A549 (cell line): ENCODE measurements around the gene PUS7L. TPM values are rescaled to one million over a fixed set of nuclear protein-coding genes. Genes with fewer than 3 reads are reported as not detected.

Experiments used
- ATAC-seq, 2 experiments: fragments of 200-7000 bp in 1 of 2; fragments of >200 bp in 1 of 2; cut with Nextera tagmentation in 1 of 2; cut with Tn5 transposase in 1 of 2; 3 replicates each; pipeline versions ENCODE4 v1.8.0 to v1.9.1; 2018 to 2020; ENCODE audit warnings: mild to moderate bottlenecking in 1 of 2, moderate library complexity in 1 of 2
- CTCF ChIA-PET: fragments of 300-600 bp; sonication (Branson Sonifier 250); formaldehyde crosslinking; extraction: SDS; loops from one replicate; lab custom pipeline; 2021; ENCODE audit warnings: antibody characterized with exemption, inconsistent platforms; lab: Yijun Ruan, JAX
- POLR2A ChIA-PET: fragments of 350-600 bp; formaldehyde crosslinking; extraction: SDS; loops from one replicate; lab custom pipeline; 2021; ENCODE audit warnings: antibody characterized with exemption, inconsistent platforms; lab: Yijun Ruan, JAX
- DNase-seq, 2 experiments: peaks; one replicate each; pipeline versions ENCODE4 v3.0.0 to v3.0.0-alpha.2; 2011 to 2016; ENCODE audit warnings: low read depth in 1 of 2, low spot score in 1 of 2
- FAIRE-seq: peaks from 2 replicates; lab custom pipeline; 2011; peaks lifted over from hg19 to GRCh38; lab: Jason Lieb, UNC
- H3K27ac ChIP-seq, 2 experiments: fragments of >200 bp; sonication (Bioruptor Twin); formaldehyde crosslinking; 3 replicates each; pipeline ENCODE4 v1.5.1; 2016 to 2017
- H3K4me1 ChIP-seq: fragments of >200 bp; sonication (Bioruptor Twin); formaldehyde crosslinking; 3 replicates; pipeline ENCODE4 v1.6.1; 2016
- H3K4me2 ChIP-seq: fragments of >200 bp; sonication (Bioruptor Twin); formaldehyde crosslinking; 3 replicates; pipeline ENCODE4 v1.6.1; 2016
- H3K4me3 ChIP-seq: fragments of >200 bp; sonication (Bioruptor Twin); formaldehyde crosslinking; 3 replicates; pipeline ENCODE4 v1.5.1; 2016
- H3K9me3 ChIP-seq: fragments of >200 bp; sonication (Bioruptor Twin); formaldehyde crosslinking; 3 replicates; pipeline ENCODE4 v1.6.1; 2016
- BHLHE40 ChIP-seq: IDR thresholded peaks from 2 replicates; pipeline ENCODE4 v1.6.1; 2012; ENCODE audit warnings: low read depth, low read length, inconsistent platforms
- CBX2 ChIP-seq: fragments of 200-600 bp; sonication (generic); IDR thresholded peaks from 2 replicates; pipeline ENCODE4 v1.6.1; 2016; ENCODE audit warnings: low read depth, mild to moderate bottlenecking, borderline replicate concordance
- CBX8 ChIP-seq: fragments of 200-600 bp; sonication (generic); IDR thresholded peaks from 2 replicates; pipeline ENCODE4 v1.6.1; 2016
- EHF ChIP-seq: fragments of 250-450 bp; sonication (Bioruptor Pico); IDR thresholded peaks from 2 replicates; pipeline ENCODE4 v1.5.0; 2020; ENCODE audit warnings: mild to moderate bottlenecking
- EHMT2 ChIP-seq: fragments of 200-600 bp; sonication (generic); IDR thresholded peaks from 2 replicates; pipeline ENCODE4 v1.6.1; 2016; ENCODE audit warnings: antibody characterized with exemption, low read depth, mild to moderate bottlenecking, moderate library complexity
- ESRRA ChIP-seq: fragments of 150-350 bp; IDR thresholded peaks from 2 replicates; pipeline ENCODE4 v1.6.1; 2014; ENCODE audit warnings: mild to moderate bottlenecking, low read length, borderline replicate concordance
- FOSB ChIP-seq: fragments of 250-450 bp; sonication (Bioruptor Pico); IDR thresholded peaks from 2 replicates; pipeline ENCODE4 v1.5.0; 2020; ENCODE audit warnings: mild to moderate bottlenecking, moderate library complexity
- FOSL2 ChIP-seq, 2 experiments: fragments of 450-650 bp in 1 of 2; fragments of >200 bp in 1 of 2; sonication (Bioruptor Twin) in 1 of 2; formaldehyde crosslinking; IDR thresholded peaks; 2 replicates each; pipeline versions ENCODE4 v1.5.0 to v1.6.1; 2016 to 2020; ENCODE audit warnings: mild to moderate bottlenecking in 1 of 2, moderate library complexity in 1 of 2
- HEYL ChIP-seq: fragments of 250-450 bp; sonication (Bioruptor Pico); IDR thresholded peaks from 2 replicates; pipeline ENCODE4 v1.8.0; 2021; ENCODE audit warnings: mild to moderate bottlenecking, moderate library complexity
- HOXA7 ChIP-seq: fragments of 250-450 bp; sonication (Bioruptor Pico); IDR thresholded peaks from 2 replicates; pipeline ENCODE4 v1.5.0; 2020; ENCODE audit warnings: mild to moderate bottlenecking, moderate library complexity
- HOXB13 ChIP-seq: fragments of 250-450 bp; sonication (Bioruptor Pico); IDR thresholded peaks from 2 replicates; pipeline ENCODE4 v1.5.0; 2020; ENCODE audit warnings: low read depth, mild to moderate bottlenecking, moderate library complexity
- HOXB5 ChIP-seq: fragments of 250-450 bp; sonication (Bioruptor Pico); IDR thresholded peaks from 2 replicates; pipeline ENCODE4 v1.5.0; 2020; ENCODE audit warnings: mild to moderate bottlenecking, moderate library complexity
- JUN ChIP-seq, 2 experiments: fragments of >200 bp; sonication (Bioruptor Twin); formaldehyde crosslinking; IDR thresholded peaks; 2 replicates in 1 of 2; 3 replicates in 1 of 2; pipeline ENCODE4 v1.6.1; 2016 to 2017
- KDM5A ChIP-seq: fragments of 200-600 bp; sonication (generic); IDR thresholded peaks from 2 replicates; pipeline ENCODE4 v1.6.1; 2016; ENCODE audit warnings: antibody characterized with exemption, mild to moderate bottlenecking
- NFE2L2 ChIP-seq: fragments of 150-350 bp; conservative IDR thresholded peaks from 2 replicates; pipeline ENCODE4 v1.6.1; 2014; ENCODE audit warnings: low read length
- NPAS2 ChIP-seq: fragments of 250-450 bp; sonication (Bioruptor Pico); IDR thresholded peaks from 2 replicates; pipeline ENCODE4 v1.8.0; 2022; ENCODE audit warnings: mild to moderate bottlenecking, moderate library complexity, borderline replicate concordance
- RARB ChIP-seq: fragments of 250-450 bp; sonication (Bioruptor Pico); IDR thresholded peaks from 2 replicates; pipeline ENCODE4 v1.8.0; 2021; ENCODE audit warnings: mild to moderate bottlenecking, moderate library complexity
- SMC3 ChIP-seq: fragments of >200 bp; sonication (Bioruptor Twin); formaldehyde crosslinking; IDR thresholded peaks from 3 replicates; pipeline ENCODE4 v1.6.1; 2018; ENCODE audit warnings: inconsistent platforms
- SREBF2 ChIP-seq: fragments of 450-650 bp; IDR thresholded peaks from 2 replicates; pipeline ENCODE4 v1.6.1; 2014; ENCODE audit warnings: mild to moderate bottlenecking, moderate library complexity
- ZC3H11A ChIP-seq: fragments of 450-650 bp; IDR thresholded peaks from 2 replicates; pipeline ENCODE4 v1.6.1; 2014; ENCODE audit warnings: antibody characterized with exemption, mild to moderate bottlenecking
- ZNF302 ChIP-seq: fragments of 250-450 bp; sonication (Bioruptor Pico); IDR thresholded peaks from 2 replicates; pipeline ENCODE4 v1.9.0; 2021; ENCODE audit warnings: inconsistent platforms, mild to moderate bottlenecking, moderate library complexity
- ZSCAN20 ChIP-seq: fragments of 250-450 bp; sonication (Bioruptor Pico); IDR thresholded peaks from 2 replicates; pipeline ENCODE4 v1.8.0; 2022; ENCODE audit warnings: mild to moderate bottlenecking, moderate library complexity
- WGBS: methylation state at CpG from one replicate; pipeline ENCODE4 v1.1.6; 2017; ENCODE audit errors: missing lambda C conversion rate; 5-methylcytosine and 5-hydroxymethylcytosine counted together
- polyA plus RNA-seq, 4 experiments: library from polyadenylated mRNA; depleted of rRNA in 3 of 4; stranded (reverse); fragments of >200 nt; fragmentation: RNase III in 1 of 4; extraction: RNeasy Plus Mini Kit Qiagen cat#74134 plus additional on column Dnase treatment in 1 of 4; gene quantifications; 2 replicates in 3 of 4; 3 replicates in 1 of 4; pipeline ENCODE4 v1.2.3, GENCODE V29; 2011 to 2017
- TF ChIP-seq, protein P1 (sequence below): fragments of 200-600 bp; sonication (generic); IDR thresholded peaks from 2 replicates; pipeline ENCODE4 v1.6.1; 2016; ENCODE audit warnings: antibody characterized with exemption, mild to moderate bottlenecking, moderate library complexity
- TF ChIP-seq, protein P2 (sequence below): fragments of 150-350 bp; IDR thresholded peaks from 2 replicates; pipeline ENCODE4 v1.6.1; 2014; ENCODE audit warnings: low read depth, mild to moderate bottlenecking, low read length
- TF ChIP-seq, protein P3 (sequence below): fragments of >200 bp; sonication (Bioruptor Twin); formaldehyde crosslinking; IDR thresholded peaks from 3 replicates; pipeline ENCODE4 v1.5.1; 2016
- TF ChIP-seq, protein P4 (sequence below): fragments of >200 bp; sonication (Bioruptor Twin); formaldehyde crosslinking; IDR thresholded peaks from 3 replicates; pipeline ENCODE4 v1.6.1; 2016

PUS7L gene
- polyA plus RNA-seq, 2 of the 4 experiments (the other 2 are of a cell fraction) = 5.8 to 16.6 TPM

DNA sequence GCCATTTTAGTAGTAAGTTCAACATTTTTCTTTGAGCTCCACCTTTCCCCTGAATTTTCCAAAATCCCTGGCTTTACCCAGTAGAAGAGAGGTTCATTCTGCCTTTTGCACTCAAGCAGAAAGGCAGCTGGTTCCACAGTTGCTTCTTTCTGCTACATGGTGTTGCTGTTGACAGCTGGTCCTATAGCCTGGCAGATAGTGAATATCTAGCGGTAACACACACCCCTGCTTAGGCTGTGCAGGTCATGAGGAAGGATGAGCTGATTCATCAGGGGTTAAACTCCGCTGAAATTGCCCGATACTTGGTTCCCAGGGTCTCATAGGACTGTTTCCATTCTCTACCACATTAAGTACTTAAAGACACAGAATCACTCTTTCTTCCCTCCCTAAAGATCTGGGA, 62.4 kb downstream of the PUS7L start:
- ChIA-PET POLR2A (no interaction called here), CTCF (interaction anchor here (0.7 kb wide), 1 partner anchor 1224 kb away, joined by 5 read pairs; no protein-coding TSS in a partner anchor)
- no peak overlapping the region for H3K4me3 ChIP-seq
- TF ChIP-seq NFE2L2 (no peak), ESRRA (no peak), EHMT2 (no peak), RARB (no peak), NPAS2 (CRISPR knock-in tag) (no peak), CBX2 (no peak), HOXA7 (CRISPR knock-in tag) (no peak), FOSL2 (IDR thresholded peaks at IDR 0.05) (no peak), FOSL2 (CRISPR knock-in tag; IDR thresholded peaks at IDR 0.05) (no peak), KDM5A (no peak), ZC3H11A (no peak), HEYL (no peak), ZSCAN20 (CRISPR knock-in tag) (no peak), FOSB (CRISPR knock-in tag) (no peak), HOXB5 (CRISPR knock-in tag) (no peak), EHF (CRISPR knock-in tag) (no peak), BHLHE40 (no peak), ZNF302 (CRISPR knock-in tag) (no peak)
- TF ChIP-seq, protein P1, sequence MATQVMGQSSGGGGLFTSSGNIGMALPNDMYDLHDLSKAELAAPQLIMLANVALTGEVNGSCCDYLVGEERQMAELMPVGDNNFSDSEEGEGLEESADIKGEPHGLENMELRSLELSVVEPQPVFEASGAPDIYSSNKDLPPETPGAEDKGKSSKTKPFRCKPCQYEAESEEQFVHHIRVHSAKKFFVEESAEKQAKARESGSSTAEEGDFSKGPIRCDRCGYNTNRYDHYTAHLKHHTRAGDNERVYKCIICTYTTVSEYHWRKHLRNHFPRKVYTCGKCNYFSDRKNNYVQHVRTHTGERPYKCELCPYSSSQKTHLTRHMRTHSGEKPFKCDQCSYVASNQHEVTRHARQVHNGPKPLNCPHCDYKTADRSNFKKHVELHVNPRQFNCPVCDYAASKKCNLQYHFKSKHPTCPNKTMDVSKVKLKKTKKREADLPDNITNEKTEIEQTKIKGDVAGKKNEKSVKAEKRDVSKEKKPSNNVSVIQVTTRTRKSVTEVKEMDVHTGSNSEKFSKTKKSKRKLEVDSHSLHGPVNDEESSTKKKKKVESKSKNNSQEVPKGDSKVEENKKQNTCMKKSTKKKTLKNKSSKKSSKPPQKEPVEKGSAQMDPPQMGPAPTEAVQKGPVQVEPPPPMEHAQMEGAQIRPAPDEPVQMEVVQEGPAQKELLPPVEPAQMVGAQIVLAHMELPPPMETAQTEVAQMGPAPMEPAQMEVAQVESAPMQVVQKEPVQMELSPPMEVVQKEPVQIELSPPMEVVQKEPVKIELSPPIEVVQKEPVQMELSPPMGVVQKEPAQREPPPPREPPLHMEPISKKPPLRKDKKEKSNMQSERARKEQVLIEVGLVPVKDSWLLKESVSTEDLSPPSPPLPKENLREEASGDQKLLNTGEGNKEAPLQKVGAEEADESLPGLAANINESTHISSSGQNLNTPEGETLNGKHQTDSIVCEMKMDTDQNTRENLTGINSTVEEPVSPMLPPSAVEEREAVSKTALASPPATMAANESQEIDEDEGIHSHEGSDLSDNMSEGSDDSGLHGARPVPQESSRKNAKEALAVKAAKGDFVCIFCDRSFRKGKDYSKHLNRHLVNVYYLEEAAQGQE = no peak
- TF ChIP-seq, protein P2, sequence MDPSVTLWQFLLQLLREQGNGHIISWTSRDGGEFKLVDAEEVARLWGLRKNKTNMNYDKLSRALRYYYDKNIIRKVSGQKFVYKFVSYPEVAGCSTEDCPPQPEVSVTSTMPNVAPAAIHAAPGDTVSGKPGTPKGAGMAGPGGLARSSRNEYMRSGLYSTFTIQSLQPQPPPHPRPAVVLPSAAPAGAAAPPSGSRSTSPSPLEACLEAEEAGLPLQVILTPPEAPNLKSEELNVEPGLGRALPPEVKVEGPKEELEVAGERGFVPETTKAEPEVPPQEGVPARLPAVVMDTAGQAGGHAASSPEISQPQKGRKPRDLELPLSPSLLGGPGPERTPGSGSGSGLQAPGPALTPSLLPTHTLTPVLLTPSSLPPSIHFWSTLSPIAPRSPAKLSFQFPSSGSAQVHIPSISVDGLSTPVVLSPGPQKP = no peak
- H3K9me3 ChIP-seq = no peaks in the 10 kb centered on the region
- no peak for FAIRE-seq
- DNase-seq = no peak
- no peaks in the 10 kb centered on the region for H3K4me1 ChIP-seq
- ATAC-seq = no peak; a peak in 3 of 6 replicates
- H3K4me2 ChIP-seq = no peak overlapping the region
- no peak overlapping the region for H3K27ac ChIP-seq
- 2% methylated on average over 3 of the region's 3 CpGs for WGBS

DNA sequence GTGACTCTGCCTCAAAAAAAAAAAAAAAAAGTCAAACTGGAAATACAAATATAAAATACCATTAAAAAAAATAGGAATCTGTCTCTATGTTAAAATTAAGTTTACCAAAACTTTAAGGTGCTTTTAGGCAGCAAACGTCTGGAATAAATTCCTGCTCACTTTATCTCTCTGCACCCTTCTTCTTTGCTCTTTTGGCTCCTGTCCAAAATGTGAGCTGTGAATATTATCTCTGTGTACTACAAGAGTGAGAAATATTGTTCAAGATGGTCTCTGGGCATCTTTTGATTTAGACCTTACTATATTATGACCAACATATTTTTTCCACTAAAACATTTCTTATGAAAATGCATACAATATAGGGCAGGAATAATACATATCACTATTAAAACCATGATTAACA, 63.7 kb downstream of the PUS7L start:
- CTCF ChIA-PET = no interaction called here
- TF ChIP-seq, protein P3, sequence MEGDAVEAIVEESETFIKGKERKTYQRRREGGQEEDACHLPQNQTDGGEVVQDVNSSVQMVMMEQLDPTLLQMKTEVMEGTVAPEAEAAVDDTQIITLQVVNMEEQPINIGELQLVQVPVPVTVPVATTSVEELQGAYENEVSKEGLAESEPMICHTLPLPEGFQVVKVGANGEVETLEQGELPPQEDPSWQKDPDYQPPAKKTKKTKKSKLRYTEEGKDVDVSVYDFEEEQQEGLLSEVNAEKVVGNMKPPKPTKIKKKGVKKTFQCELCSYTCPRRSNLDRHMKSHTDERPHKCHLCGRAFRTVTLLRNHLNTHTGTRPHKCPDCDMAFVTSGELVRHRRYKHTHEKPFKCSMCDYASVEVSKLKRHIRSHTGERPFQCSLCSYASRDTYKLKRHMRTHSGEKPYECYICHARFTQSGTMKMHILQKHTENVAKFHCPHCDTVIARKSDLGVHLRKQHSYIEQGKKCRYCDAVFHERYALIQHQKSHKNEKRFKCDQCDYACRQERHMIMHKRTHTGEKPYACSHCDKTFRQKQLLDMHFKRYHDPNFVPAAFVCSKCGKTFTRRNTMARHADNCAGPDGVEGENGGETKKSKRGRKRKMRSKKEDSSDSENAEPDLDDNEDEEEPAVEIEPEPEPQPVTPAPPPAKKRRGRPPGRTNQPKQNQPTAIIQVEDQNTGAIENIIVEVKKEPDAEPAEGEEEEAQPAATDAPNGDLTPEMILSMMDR = no peak
- TF ChIP-seq HEYL (no peak), SMC3 (no peak), JUN (IDR thresholded peaks at IDR 0.05) (no peak), SREBF2 (no peak), CBX8 (no peak), HOXB13 (CRISPR knock-in tag) (no peak), EHMT2 (no peak)
- TF ChIP-seq, protein P1 = no peak
- TF ChIP-seq, protein P2 = no peak
- TF ChIP-seq, protein P4, sequence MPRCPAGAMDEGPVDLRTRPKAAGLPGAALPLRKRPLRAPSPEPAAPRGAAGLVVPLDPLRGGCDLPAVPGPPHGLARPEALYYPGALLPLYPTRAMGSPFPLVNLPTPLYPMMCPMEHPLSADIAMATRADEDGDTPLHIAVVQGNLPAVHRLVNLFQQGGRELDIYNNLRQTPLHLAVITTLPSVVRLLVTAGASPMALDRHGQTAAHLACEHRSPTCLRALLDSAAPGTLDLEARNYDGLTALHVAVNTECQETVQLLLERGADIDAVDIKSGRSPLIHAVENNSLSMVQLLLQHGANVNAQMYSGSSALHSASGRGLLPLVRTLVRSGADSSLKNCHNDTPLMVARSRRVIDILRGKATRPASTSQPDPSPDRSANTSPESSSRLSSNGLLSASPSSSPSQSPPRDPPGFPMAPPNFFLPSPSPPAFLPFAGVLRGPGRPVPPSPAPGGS = no peak

More for the DNA sequence above, 63.7 kb downstream of the PUS7L start:
- H3K4me2 ChIP-seq = no peak overlapping the region
- H3K4me3 ChIP-seq = no peak overlapping the region
- POLR2A ChIA-PET = no interaction called here
- ATAC-seq (no peak), FAIRE-seq (no peak), DNase-seq (no peak)
- H3K9me3 ChIP-seq = no peaks in the 10 kb centered on the region
- WGBS = 22% methylated on average over 1 of the region's 1 CpG
- H3K4me1 ChIP-seq = no peaks in the 10 kb centered on the region
- H3K27ac ChIP-seq = no peak overlapping the region
